Muscle of back (tissue), 13 donors: ENCODE measurements around the gene SLC25A48. TPM values are rescaled to one million over a fixed set of nuclear protein-coding genes. Genes with fewer than 3 reads are reported as not detected.

Experiments used
- DNase-seq, 3 donors: peaks; one replicate each; pipeline versions ENCODE4 v3.0.0 to v3.0.0-alpha.2; 2013
- long read RNA-seq, 9 donors: transcript quantifications; one replicate each; lab custom pipeline, GENCODE V29; 2026
- polyA plus RNA-seq, 10 donors: library from polyadenylated mRNA; unstranded; fragments of 120-200 nt; gene quantifications; one replicate each; pipeline ENCODE4 v1.2.1, GENCODE V29; 2013; ENCODE audit not compliant: insufficient read length in 10 of 10

Gene SLC25A48, protein sequence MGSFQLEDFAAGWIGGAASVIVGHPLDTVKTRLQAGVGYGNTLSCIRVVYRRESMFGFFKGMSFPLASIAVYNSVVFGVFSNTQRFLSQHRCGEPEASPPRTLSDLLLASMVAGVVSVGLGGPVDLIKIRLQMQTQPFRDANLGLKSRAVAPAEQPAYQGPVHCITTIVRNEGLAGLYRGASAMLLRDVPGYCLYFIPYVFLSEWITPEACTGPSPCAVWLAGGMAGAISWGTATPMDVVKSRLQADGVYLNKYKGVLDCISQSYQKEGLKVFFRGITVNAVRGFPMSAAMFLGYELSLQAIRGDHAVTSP
- polyA plus RNA-seq = 1 to 10 TPM in 1 of 10 donors, under 1 TPM in 8, not detected in 1; 0.16 to 2.7 (median 0.52) TPM
- long read RNA-seq, donor 1 = 0 reads
- long read RNA-seq, donor 2 = 0 reads
- long read RNA-seq, donor 3 = 0 reads
- long read RNA-seq, donor 4 = 0 reads
- long read RNA-seq, donor 5 = 0 reads
- long read RNA-seq, donor 6 = 0 reads
- long read RNA-seq, donor 7 = 0 reads
- long read RNA-seq, donor 8 = 0 reads
- long read RNA-seq, donor 9 = 0 reads

DNA sequence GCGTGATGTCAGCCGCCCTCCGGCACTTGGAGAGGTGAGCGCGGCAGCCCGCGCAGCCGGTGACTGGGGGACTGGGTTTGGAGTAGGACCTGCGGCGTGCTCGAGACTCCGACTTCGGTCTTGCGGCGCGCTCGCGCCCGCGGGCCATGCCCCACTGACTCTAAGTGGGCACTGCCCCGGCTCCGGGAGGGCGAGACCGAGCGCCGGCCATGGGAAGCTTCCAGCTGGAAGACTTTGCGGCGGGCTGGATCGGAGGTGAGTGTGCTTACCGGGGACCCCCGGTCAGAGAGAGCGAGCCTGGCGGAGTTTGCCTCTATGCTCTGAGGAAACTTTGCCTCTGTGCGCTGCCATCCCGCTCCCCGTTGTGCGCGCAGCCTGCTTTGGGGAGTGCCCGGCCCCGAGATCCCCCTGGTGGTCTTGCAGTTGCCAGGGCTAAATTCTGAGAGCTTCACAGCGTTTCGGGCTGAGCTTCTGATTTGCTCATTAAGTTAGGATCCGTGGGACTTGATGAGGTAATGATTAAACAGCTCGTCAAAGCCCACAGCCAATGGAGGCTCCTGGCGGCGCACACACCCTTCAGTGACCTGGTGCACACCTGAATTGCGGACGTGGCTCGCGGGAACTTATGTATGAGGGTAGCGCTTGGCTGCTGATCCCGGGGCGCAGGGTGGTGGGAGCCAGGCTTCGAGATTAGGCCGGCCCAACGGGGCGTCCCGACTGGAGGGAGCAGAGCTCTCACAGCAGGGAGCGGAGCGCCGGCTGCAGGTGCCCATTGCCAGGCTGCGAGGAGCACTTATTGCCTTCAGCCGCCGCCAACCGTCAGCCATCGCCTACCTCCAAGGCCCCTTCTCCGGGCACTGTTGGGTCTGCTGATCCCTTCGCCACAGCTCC, at the start of gene SLC25A48:
TSS of gene SLC25A48 (plus strand) at position 25 of the 891 bp plus-strand sequence. CDS start at position 210, 185 bp downstream.
- DNase-seq = peak in 2 of 3 donors; percentile 40 to 67

DNA sequence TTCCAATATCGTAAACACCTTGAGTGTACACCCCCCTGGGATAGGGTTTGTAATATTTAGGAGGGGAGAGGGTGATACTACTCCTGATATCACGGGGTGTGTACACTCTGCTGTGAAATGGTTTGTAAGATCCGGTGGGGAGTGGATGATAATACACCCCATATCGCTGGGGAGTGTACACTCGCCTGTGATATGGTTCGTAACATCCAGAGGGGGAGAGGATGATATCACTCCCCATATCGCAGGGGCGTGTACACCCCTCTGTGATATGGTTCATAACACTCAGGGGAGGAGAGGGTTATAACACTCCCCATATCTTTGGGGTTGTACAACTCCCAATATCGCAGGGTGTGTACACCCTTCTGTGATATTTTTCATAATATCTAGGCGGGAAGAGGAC, 33.8 kb upstream of the SLC25A48 start:
- DNase-seq = no peak

DNA sequence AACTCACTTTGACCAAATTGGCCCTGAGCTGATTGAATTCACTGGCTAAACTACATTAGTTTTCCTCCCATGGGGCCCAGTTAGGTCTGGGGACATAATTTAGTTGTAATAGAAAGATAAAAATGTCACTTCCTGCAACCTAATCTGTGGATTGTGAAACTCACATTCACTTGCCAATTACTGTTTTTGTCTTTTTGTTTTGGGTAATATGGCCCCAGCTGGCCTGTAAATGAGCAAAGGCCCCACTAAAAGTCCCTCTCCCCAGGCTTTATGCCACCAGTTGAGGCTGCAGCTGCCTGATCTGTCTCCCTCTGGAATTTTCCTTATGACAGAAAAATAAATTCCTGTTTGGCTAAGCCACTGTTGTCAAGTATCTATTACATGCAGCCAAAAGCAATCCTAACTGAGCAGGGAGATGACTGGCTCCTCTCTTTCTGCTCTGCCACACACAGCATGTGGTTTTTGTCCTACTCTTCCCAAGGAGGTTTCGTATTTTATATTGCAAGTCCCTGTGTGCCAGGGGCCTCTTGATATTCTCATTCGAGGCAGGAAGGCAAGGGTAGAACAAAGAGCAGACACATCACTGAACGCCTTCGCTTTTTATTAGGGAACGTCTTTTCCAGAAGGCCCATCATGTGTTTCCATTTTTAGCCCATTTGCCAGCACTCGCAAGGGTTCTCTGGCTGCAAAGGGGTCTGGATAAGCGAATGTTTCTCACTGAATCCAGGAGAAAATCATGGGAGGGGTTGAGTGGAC, 24.1 kb upstream of the SLC25A48 start:
- DNase-seq = peak in 1 of 3 donors; percentile 65

DNA sequence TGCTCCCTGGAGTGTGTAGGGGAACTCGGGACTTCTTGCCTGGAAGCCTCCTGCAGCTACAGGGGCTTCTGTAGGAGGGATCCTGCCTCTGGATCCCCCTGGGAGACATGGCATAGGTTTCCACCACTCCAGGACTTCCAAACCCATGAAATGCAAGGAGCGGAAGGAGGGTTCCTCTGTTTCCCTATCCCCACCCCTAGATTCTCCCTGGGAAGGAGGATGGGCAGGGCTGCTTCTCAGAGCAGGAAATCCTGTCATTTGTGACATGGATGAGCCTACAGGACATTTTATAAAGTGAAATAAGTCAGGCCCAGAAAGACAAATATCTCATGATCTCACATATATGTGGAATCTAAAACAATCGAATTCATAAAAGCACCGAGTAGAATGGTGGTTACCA, 23.5 kb upstream of the SLC25A48 start:
- DNase-seq = no peak

DNA sequence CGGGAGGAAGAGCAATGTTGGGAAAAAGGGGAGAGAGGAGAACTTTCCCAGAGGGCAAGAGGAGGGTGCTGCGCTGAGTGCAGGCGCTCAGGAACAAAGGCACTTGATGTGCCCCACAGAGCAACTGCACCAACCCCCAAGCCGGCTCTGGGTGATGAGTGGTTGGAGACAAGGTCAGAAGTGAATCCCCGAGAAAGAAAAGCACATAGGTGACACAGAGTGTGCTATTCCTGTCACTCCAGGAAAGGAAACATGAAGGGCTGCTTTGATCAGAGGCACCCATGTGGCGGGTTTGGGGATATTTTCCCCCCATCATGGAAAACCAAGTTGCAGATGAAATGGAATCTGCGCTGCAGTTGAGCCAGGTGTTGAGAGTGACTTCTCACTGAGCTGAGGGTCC, 20.7 kb upstream of the SLC25A48 start:
- DNase-seq = no peak

DNA sequence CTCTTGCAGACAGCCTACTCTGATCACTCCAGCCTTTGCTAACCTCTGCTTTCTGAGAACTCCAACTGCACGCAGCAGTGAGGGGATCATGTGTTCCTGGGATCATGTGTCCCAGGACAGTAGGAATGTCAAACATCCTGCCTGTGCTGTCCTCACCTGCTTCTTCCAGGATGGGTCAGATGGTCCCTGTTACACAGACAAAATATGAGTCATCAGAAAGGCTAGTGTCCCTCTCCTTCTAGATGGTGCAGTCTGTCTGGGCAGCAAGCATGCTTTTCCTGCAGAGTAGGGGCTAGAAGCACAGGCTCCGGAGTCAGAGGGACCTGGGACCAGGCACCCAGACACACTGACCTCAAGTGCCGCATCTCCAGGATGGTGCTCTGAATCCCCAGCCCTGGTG, 20.1 kb upstream of the SLC25A48 start:
- DNase-seq = peak in 2 of 3 donors; percentile 30 to 33

DNA sequence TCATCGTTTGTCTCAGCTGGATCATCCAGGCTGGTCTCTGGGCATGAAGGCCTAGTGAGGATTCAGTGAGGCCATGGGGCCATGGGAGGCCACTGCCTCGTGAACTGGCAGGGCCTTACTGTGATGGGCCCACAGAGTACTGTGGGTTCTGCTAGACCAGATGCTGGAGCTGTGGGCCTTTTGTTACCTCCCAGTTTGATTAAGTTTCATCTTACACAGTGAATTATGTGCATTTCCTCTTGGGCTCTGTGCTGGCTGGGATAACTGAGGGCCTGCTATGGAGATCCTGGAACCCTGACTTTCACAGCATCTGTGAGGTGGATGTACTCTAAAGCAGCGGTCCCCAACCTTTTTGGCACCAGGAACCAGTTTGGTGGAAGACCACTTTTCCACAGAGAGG, 19.7 kb upstream of the SLC25A48 start:
- DNase-seq = no peak

DNA sequence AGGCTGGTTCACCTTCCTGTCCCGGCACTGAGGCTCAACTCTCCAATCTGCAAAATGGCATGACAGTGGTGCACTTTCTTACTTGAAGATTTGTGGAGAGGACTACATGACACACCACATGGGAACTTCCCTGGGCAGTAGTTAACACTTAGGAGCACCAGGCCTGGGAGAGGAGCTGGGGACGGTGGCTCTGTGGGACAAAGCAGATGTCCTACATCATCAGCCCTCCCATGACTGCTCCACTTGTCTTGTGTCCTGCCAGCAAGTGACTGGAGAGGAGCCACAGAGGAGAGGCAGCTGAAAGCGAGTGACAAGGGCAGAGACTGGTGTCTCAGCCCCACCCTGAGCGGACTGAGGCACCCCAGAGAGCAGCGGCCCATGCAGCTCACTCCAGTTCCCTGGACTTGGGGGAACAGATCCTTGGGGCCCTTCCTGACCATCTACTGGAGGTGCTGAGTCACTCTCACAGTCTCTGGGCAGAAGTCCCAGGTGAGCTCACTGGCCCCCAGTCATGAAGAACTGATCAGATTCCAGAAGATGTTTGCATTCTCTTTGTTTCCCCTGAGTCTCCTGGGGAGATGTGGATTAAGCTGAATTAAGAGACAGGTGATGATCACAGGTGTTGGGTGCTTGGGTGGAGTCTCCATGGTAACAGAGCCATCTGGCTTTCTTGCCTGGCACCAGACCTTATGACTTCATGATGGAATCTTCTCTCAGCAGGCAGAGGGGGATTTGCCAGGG, 13.2 kb upstream of the SLC25A48 start:
- DNase-seq = peak in 1 of 3 donors; percentile 17

DNA sequence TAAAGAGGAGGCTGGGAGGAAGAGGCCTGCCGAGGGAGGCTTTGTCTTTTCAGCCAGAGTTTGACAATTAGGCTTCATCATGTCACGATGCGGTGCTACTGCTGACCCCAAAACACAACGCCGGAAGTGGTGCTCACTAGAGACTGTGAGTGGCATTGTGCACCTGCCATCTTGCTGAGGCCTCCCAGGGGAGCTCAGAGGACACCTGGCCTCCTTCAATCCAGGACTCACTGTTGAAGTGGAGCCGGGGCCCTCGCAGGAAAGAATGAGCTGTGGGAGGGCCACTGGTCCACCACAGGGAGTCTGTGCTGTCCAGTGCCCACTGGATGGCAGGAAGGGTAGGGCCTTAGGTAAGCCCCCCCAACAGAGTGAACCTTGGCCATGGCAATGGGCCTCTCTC, 12.7 kb upstream of the SLC25A48 start:
- no peak for DNase-seq

DNA sequence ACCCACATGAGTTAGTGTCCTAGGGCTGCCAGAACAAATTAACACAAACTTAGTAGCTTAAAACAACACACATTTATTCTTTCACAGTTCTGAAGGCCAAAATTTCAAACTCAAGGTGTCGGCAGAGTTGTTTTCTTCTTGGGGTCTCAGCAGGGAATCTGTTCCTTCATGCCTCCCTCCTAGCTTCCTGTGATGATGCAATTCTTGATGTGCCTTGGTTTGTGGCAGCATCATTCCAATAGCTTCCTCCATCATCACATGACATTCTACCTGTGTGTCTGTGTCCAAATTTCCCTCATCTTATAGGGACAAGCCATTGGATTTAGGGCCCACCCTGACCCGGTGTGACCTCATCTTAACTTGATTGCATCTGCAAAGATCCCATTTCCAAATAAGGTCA, 12.2 kb upstream of the SLC25A48 start:
- DNase-seq = no peak

DNA sequence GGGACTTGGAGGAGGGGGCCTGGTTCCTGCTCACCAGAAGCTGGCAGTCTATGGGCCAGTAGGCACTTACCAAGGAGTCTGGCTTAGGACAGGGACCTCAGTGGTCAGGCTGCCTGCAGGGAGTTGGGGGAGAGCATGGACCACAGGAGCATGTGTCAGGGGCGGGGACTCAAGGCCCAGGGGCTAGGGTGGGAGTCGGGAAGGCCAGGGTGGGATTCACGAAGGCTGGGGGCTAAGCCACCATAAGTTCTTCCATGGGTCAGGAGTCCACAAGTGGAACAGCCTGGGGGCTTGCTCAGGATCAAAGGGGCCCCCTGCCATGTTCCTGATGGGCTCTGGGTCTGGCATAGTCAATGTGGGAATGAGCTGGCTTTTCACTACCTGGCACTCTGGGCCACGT, 11.5 kb upstream of the SLC25A48 start:
- DNase-seq = no peak

DNA sequence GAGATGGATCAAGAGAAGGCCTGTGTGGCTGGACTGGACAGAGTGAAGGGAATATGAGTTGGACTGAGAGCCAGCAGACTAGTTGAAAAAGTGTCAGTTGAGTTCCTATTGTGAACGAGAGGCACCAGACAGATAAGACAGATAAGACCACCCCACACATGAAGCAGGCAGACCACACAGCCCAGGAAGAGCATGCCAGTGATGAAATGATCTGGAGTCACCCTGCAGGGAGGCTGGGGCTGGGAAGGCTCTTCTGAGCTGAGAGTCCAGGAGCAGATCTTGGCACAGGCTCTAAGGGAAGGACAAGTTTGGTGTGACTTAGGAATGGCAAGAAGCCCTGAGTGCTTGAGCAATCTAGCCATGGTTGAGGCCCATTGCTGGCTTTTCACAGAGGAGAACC, 10.6 kb upstream of the SLC25A48 start:
- no peak for DNase-seq

DNA sequence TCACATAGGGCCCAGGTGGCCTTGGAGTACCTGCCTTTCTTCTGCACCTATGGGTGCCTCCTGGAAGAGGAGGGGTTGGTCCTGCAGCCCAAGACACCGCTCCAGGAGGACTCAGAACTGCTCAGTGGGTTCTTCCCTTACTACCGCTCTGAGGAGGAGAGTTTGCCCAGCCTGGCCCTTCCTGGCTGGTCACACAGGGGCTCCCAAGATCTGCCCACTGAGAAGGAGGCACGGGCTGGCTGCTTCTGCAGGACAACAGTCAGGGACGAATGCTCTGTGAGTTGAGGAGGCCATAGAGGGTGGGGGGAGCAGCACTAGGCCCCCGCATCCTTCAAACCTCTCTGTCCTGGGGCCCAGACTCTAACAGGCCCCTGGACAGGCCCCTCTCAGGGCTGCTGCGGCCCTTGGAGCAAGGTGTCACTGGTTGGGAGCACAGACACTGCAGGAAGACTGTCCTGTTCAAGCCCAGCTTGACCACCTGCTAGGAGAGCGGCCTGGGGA, 9.9 kb upstream of the SLC25A48 start:
- no peak for DNase-seq

DNA sequence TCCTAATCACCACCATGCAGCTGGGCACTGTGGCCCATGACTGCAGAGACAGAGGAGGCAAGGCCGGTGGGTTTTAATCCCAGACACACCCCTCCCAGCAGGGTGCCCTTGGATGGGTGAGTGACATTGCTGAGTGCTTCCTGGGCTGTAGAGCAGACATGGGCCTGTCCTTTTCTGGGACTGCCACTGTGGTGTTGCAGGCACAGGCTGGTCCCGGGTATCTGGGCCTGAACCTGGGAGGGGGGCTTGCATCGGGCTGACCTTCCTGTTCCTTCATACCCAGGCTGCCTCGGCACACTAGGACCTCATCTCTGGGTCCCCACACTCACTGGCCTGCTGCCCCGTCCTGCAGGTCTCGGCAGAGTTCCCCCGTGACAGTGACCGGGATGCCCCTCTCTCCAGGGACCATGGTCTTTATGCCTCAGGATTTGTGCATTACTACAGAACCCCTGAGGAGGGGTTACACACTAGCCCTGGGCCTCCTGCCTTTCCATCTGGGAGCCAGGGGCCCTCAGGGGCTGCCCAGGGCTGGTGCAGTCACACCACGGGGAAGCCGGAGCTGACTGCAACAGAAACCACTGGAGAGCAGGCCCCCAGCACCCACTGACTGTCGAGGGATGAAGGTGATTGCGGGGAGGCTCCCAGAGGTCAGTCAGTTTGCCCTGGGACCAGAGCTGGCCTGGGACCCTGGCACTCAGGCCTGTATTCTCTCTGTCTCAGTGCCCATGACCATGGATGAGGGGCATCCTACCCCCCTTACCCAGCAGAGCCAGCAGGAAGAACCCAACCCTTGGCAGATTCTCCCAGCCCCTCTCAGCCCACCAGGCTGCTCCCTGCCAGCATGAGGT, 8.9 kb upstream of the SLC25A48 start:
- DNase-seq = no peak

DNA sequence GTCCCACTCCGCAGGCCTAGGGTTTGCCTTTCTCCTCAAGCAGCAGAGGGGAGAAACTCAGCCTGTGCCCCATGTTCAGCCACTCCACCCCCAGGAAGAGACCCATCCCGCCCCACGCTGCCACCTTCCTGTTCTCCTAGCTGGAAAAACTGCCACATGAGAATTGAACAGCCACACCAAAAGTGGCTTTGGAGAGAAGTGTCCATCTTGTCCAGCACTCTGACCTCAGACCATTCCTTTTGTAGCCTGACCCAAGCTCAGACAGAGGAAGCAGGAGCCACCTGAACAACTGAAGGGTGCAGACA, 8.3 kb upstream of the SLC25A48 start:
- no peak for DNase-seq

DNA sequence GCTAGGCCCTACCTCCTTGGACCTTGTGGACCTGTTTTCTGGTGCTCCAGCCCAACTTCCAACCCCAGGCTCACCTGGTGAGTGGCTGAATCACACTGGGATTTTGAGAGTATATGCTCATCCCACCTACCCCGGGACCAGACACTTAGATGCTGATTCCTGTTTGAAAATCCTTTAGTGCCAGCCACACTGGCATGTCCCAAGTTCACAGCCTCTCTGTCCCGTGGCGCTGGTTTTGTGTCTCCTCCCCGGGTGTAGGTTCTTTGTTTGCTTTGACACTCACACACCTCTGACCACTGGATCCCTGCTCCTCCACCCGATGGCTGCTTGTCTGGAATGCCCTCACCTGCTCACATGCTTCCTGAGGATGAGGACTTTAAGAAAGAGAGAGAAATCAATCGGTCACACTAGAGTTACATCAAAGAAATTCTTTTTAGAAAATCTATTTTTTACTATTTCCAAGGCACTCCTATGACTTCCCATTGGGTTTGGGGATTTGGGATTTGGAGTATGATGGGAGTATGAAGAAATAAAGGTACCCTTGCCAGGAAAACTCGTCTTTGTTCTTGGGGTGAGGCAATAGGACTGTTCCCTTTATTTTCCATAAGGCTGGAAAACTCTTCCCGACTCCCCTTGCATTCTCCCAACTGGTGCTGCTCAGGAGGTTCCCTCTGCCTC, 7.3 kb upstream of the SLC25A48 start:
- DNase-seq = no peak

DNA sequence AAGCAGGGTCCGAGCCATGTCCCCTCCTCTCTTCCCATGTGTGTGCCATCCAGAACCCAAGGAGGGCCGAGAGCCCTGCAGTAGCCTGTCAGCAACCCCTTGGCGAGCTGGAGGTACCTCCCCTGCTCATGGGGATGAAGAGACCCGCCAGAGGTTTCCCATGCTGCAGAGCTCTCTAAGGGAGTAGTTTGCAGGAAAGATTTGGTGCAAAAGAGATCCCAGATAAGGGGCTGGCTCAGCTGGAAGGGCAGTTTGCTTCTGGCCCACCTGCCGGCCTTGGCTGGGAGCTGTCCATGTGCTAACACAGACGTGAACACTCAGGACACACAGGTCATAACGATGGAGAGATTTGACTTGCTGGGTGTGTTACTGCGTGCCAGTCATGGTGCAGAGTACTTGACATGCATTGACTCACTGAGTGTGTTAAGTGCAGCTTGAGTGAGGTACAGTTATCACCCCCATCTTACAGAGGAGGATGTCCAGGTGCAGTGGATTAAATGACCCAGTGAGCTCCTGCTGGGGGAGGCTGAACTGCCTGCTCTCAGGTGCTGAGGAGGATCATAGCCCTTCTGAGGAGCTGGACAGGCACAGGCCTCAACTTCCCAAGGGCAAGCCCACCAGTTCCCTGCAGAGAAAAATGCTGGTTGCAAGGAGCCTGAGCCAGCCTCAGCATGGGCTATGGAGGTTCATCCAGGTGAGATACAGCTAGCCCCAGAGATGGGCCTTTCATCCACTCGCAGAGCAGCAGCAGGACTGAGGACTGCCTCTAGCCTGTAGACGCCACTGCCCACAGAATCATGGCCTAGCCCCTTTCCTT, 6.3 kb upstream of the SLC25A48 start:
- no peak for DNase-seq

DNA sequence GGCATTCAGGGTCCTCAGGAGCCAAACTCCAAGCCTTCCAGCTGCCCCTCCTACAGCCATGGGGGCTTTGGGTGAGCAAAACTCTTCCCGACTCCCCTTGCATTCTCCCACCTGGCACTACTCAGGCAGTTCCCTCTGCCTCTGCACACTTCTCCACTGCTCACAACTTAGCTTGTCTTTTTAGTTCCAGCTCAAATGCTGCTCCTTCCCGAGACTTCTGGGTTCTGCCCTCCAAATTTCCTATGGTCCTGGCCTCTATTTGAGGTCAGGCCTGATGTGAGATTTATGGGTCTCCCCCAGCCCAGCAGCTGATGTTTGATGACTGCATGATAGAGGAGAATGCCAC, 5.7 kb upstream of the SLC25A48 start:
- no peak for DNase-seq

DNA sequence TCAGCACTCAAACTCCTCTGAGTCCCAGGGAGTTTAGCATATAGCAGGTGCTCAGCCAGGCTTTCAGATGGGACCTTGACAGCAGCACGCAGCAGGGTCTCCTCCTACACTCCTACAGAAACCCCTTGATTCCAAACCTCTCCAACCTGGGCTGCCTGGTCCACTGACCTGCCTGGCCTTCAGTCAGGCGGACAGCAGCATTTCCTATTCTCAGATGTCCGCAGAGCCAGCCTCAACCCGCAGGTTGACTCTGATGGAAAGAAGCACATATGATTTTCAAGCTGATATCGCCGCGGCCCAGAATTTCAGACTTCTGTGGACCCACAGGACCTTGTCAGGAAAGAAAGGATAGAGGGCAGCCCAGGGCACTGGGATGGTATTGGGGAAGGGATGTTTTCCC, 5.3 kb upstream of the SLC25A48 start:
- DNase-seq = no peak
